ENCODE results near the gene ATP6V1A.

- TF ChIP-seq POLR2A (IDR thresholded peaks at IDR 0.05) (no peak), CTCF (IDR thresholded peaks at IDR 0.05) (no peak)
These were observed 22.7 kb downstream of the ATP6V1A start for GRCh38 chr3:113769551-113769950.

Measured in testis (tissue), 2 donors.